T1000 (cell line): Measurements from ENCODE around the gene PLIN3.
"Not testable (repeated sequence)": the region's sequence is repeated elsewhere in the genome, so short reads cannot be mapped to it uniquely, and the experiment has no call there.

ENCODE experiments used
- DNase-seq: peaks from one replicate; lab custom pipeline; 2025; ENCODE audit warnings: mixed read lengths; lab: John Stamatoyannopoulos, UW

The PLIN3 gene

GRCh38 chr19:4891066-4891465 is 23.6 kb upstream of the PLIN3 start:
- no peak for DNase-seq

DNA sequence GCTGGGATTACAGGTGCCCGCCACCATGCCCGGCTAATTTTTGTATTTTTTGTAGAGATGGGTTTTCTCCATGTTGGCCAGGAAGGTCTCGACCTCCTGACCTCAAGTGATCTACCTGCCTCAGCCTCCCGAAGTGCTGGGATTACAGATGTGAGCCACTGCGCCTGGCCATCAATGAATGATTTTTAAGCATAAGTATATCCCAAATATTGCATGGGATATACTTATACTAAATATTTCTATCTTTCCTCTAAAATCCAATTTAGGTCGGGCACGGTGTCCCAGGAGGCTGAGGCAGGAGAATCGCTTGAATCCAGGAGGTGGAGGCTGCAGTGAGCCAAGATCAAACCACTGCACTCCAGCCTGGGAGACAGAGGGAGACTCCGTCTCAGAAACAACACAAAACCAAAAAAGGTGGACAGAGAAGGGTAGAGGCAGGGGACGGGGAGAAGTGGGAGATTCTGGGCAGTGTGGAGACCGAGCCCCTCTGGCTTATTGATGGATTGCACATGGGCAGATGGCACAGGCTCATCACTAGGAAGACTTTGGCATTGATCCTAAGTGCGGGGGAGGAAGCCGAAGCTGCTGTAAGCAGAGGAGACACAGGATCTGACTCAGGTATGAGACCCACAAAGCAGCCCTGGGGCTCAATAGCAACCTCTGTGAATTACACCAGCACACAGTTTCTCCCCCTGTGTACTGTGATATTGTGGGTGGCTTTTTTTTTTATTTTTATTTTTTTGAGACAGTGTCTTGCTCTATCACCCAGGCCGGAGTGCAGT is 21.8 kb upstream of the PLIN3 start:
- peak; percentile 37 for DNase-seq

GRCh38 chr19:4887803-4888202 is 20.3 kb upstream of the PLIN3 start:
- not testable (repeated sequence) for DNase-seq

DNA sequence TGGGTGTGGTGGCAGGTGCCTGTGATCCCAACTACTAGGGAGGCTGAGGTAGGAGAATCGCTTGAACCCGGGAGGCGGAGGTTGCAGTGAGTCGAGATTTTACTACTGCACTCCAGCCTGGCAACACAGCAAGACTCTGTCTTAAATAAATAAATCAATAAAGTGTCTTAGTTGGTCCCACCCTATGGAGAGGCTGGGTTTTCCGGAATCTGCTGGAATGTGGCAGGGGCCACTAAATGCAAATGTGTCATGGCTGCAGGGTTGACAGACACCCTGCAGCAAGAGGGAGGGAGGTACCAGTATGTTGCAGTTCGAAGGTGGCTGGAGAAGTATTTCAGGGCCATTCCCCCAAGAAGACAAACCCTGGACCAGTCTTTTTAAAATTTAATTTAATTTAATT is 17.5 kb upstream of the PLIN3 start:
- DNase-seq: not testable (repeated sequence)

DNA sequence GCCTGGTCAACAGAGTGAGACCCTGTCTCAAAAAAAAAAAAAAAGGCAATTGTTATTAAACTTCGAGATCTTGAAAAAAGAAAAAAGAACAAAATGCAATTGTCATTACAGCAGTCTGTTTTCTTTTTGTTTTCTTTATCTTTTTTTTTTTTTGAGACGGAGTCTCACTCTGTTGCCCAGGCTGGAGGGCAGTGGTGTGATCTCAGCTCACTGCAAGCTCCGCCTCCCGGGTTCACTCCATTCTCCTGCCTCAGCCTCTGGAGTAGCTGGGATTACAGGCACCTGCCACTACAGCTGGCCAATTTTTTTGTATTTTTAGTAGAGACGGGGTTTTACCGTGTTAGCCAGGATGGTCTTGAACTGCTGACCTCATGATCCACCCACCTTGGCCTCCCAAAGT is 15.4 kb upstream of the PLIN3 start:
- DNase-seq: not testable (repeated sequence)

- DNase-seq: no peak
These were observed 11.6 kb upstream of the PLIN3 start for GRCh38 chr19:4879041-4879440.

- DNase-seq: no peak
These were observed 11.1 kb upstream of the PLIN3 start for GRCh38 chr19:4878491-4878968.

DNA sequence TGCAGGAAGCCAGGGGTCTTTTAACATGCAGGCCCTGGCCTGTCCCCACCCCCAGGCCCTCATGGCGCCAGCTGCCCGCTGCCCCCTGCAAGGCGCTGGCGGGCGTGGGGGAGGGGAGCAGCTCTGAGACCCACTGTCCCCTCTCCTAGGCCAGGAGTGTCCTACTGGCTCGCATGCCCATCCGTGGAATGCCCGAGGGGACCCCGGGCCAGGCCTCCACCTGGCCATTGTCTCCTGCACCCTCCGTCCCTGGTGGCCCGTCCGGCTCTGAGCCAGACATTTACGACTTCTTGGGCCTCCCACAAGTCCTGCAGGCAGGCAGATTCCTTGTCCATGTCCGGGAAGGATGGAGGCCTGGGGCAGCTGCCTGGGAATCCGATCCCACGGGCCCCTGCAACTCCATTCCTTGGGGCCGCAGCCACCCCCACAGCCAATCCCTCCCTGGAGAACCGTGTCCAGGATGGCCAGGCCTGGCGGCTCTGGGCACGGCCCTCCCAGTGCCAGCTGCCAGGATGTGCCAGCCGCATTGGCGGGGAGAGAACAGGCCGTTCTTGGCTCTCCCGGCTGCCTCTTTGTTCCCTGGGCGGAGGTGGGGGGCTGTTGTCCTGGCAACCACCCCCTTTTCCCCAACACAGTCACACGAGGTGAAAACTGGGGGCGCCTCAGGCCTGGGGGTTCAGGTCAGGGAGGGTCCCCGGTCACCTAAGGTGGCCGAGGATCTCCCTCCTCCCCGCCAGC is 10.5 kb upstream of the PLIN3 start:
- DNase-seq: no peak

DNA sequence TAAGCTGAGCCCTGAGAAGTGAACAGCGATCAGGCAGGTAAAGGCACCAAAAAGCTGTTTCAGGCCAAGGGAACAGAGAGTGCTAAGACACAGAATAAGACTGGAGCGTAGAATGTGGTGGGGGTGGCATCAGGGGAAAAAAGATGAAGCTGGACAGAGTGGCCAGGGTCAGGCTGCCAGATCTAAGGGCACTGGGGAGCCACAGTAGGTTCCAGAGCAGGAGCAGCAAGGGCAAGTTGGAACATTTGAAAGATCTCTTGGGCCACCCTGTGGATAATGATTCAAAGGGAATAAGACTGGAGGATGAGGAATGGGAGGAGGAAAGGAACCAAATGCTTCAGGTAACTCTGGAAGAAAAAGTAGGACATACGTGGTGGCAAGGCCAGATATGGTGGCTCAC is 6.5 kb upstream of the PLIN3 start:
- DNase-seq: no peak

GRCh38 chr19:4871711-4872110 is 4.2 kb upstream of the PLIN3 start:
- no peak for DNase-seq

- peak; percentile 86 for DNase-seq
These were observed 2.7 kb upstream of the PLIN3 start for GRCh38 chr19:4870025-4870700.

DNA sequence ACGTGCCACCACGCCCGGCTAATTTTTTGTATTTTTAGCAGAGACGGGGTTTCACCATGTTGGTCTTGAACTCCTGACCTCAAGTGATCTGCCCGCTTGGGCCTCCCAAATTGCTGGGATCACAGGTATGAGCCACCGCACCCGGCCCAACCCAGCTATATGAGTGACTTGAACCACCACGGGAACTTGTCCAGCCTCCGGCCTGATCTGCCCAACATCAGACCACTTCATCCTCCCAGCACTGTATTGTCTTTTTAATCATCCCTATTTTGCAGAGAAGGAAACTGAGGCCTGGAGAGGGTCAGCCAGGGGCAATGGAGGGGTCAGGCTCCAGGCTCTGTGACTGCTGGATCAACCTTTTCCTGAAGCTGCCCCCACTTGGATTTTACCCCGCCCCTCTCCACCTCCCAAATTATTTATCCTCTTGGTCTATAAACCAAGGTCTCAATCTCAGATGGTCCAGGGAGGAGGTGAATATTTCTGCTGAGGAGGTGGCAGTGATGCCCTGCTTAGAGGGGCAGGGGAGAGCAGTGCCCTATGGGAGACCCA is 893 bp upstream of the PLIN3 start:
- no peak for DNase-seq

DNA sequence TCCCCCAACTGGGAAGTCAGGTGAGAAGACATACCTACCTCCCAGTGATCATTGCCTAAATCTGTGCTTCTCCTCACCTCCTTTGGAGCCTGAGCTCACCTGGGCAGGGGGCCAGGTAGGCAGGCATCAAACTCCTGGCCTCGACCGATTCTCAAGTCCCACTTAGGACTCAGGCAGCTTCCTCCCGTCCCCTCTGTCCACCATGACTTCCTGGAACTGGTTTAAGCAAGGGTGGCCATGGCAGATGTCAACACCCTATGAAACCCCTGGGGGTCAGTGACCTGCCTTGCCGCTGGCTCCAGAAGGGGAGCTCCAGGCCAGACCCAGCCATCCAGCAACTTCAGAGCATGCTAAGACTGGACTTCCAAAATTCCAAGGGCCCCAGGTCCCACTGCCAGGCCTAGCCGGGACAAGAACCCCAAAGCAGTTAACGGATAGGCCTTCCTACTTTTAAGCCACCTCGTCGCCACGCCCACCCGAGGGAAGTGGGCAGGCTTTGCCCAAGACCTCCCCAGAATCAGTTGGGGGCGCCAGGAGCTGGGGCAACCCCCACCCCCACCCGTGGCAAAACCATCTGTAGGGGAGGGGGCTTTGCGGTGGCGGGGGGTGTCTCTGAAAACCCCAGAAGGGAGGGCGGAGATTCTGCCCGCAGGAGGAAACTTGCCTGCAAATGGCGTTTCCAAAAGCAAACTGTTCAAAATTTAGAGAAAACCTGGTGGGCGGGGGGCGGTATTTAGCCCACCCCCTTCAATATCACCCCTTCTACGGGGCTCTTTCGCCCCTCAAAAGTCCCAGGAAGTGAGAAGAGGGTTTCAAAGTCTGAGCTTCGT is 657 bp downstream of the PLIN3 start:
- no peak for DNase-seq

DNA sequence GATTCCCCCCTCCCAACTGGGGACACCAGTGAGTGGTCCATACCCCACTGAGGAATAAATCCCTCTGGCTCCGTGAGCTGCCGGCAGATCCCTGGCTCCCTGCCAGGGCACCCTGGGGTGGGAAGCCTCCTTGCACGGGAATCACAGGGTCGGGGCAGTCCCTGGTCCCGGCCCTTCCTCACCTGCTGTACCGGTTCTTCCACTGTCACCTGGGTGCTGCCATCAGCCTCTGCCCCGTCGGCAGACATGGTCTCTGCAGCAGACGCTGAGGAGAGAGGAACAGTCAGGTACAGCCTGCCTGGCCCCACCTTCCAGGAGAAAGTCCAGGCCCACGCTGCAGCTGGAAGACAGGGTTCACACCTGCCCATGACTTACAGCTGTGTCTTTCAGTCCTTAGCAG is 6.3 kb downstream of the PLIN3 start:
- no peak for DNase-seq

DNA sequence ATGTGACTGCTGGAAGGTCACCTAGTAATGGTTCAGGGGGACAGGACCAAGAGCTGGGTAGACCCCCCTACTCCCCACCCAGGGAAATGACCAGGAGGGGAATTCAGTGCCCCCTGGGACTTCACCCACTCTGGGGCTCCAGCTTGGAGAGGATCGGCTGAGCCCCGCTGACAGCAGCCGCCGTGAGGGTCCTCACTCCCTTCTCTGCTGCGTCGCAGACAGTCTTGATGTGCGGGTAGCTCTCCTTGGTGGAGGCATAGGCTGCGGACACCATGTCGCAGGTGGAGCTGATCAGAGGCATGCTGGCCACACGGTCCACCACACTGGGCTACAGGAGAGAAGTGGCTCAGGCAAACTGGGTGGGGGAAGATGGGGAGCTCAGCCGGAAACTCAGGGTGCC is 7.8 kb downstream of the PLIN3 start:
- DNase-seq: no peak

GRCh38 chr19:4856468-4856867 is 11.0 kb downstream of the PLIN3 start:
- not testable (repeated sequence) for DNase-seq

- DNase-seq: not testable (repeated sequence)
These were observed 14.0 kb downstream of the PLIN3 start for GRCh38 chr19:4853506-4853905.

DNA sequence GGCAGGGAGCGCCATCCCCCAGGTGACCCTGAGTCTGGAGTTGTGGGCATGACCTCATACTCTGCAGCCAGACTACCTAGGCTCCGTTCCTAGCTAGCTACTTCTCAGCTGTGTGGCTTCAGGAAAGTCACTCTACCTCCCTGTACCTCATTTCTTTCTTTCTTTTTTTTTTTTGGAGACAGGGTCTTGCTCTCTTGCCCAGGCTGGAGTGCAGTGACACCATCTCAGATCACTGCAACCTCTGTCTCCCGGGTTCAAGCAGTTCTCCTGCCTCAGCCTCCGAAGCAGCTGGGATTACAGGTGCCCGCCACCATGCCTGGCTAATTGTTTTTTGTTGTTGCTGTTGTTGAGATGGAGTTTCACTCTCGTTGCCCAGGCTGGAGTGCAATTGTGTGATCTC is 15.0 kb downstream of the PLIN3 start:
- no peak for DNase-seq

DNA sequence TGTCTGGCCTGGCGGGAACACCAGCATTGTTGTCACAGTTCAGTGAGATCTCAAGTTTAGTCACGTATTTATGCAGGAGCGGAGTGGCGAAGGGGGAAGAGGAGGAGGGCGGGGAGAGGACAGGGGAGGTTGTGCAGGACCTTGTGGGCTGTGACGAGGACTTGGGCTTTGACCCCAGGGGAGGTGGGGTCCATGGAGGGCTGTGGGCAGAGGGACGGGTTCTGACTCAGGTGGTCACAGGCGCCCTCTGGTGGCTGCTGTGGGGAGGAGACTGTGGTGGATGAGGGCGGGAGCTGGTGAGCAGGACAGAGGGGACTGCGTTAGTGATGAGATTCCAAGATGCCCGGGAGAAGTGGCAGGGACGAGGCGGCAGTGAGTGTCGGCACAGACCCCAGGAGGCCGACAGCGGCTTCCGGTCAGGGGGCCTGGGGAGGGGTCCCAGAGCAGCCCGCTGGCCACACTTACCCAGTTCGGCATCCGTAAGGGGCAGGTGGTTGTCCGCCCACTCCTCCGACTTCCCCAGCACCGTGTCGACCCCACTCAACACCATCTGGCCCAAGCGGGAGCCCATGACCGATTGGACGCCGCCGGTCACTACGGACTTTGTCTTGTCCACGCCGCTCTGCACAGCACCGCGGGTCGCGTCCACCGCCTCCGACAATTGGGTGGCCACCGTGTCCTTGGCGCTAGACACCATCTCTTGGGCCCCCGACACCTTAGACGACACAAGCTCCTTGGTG is 15.7 kb downstream of the PLIN3 start:
- DNase-seq: peak; percentile 37

DNA sequence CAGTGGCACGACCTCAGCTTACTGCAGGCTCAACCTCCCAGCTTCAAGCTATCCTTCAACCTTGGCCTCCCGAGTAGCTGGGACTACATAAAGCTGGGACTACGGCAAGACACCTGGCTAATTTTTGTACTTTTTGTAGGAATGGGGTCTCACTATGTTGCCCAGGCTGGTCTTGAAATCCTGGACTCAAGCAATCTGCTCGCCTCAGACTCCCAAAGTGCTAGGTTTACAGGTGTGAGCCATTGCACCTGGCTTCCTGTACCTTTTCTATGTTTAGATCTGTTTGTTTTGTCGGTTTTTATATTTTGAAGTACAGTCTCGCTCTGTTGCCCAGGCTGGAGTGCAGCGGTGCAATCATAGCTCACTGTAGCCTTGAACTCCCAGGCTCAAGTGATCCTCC is 18.4 kb downstream of the PLIN3 start:
- no peak for DNase-seq
